WTC11 (cell line): ENCODE data around the gene TLX2. TPM values are rescaled to one million over a fixed set of nuclear protein-coding genes. Genes with fewer than 3 reads are reported as not detected.

Experiments
- CBFB ChIP-seq: sonication (generic); formaldehyde crosslinking; IDR thresholded peaks from 2 replicates; pipeline ENCODE4 v1.8.1; 2022; ENCODE audit warnings: mild to moderate bottlenecking, low read depth, missing genetic modification reagents
- ESRRA ChIP-seq: sonication (generic); formaldehyde crosslinking; IDR thresholded peaks from 2 replicates; pipeline ENCODE4 v1.8.1; 2022; ENCODE audit warnings: mild to moderate bottlenecking, missing genetic modification reagents, borderline replicate concordance
- ETV6 ChIP-seq: sonication (generic); formaldehyde crosslinking; IDR thresholded peaks from 2 replicates; pipeline ENCODE4 v1.8.1; 2022; ENCODE audit warnings: mild to moderate bottlenecking, missing genetic modification reagents
- FOXK1 ChIP-seq: sonication (generic); formaldehyde crosslinking; IDR thresholded peaks from 2 replicates; pipeline ENCODE4 v1.8.0; 2022; ENCODE audit warnings: mild to moderate bottlenecking, moderate library complexity, missing genetic modification reagents
- GABPB1 ChIP-seq: sonication (generic); formaldehyde crosslinking; IDR thresholded peaks from 2 replicates; pipeline ENCODE4 v1.8.1; 2023; ENCODE audit warnings: mild to moderate bottlenecking, missing genetic modification reagents
- JUN ChIP-seq: sonication (generic); formaldehyde crosslinking; IDR thresholded peaks from 2 replicates; pipeline ENCODE4 v1.8.0; 2023; ENCODE audit warnings: mild to moderate bottlenecking, missing genetic modification reagents
- MYBL2 ChIP-seq: sonication (generic); formaldehyde crosslinking; IDR thresholded peaks from 2 replicates; pipeline ENCODE4 v1.8.1; 2023; ENCODE audit warnings: mild to moderate bottlenecking, moderate library complexity, missing genetic modification reagents
- NFE2L1 ChIP-seq: sonication (generic); formaldehyde crosslinking; IDR thresholded peaks from 2 replicates; pipeline ENCODE4 v1.8.1; 2023; ENCODE audit warnings: missing genetic modification reagents
- NR3C1 ChIP-seq: sonication (generic); formaldehyde crosslinking; conservative IDR thresholded peaks from 2 replicates; pipeline ENCODE4 v1.8.1; 2023; ENCODE audit warnings: low read depth, mild to moderate bottlenecking, missing genetic modification reagents
- PRRX2 ChIP-seq: fragments of 250-450 bp; sonication (Bioruptor Pico); IDR thresholded peaks from 2 replicates; pipeline ENCODE4 v1.8.0; 2021; ENCODE audit warnings: mild to moderate bottlenecking
- RORB ChIP-seq: fragments of 250-450 bp; sonication (Bioruptor Pico); IDR thresholded peaks from 2 replicates; pipeline ENCODE4 v1.9.0; 2021; ENCODE audit warnings: mild to moderate bottlenecking
- SP1 ChIP-seq: sonication (generic); formaldehyde crosslinking; conservative IDR thresholded peaks from 2 replicates; pipeline ENCODE4 v1.8.1; 2022; ENCODE audit warnings: missing genetic modification reagents
- TEAD4 ChIP-seq: sonication (generic); formaldehyde crosslinking; IDR thresholded peaks from 2 replicates; pipeline ENCODE4 v1.8.0; 2022; ENCODE audit warnings: mild to moderate bottlenecking, missing genetic modification reagents
- TP53 ChIP-seq: sonication (generic); formaldehyde crosslinking; IDR thresholded peaks from 2 replicates; pipeline ENCODE4 v1.8.1; 2023; ENCODE audit warnings: mild to moderate bottlenecking, missing genetic modification reagents
- ZBTB21 ChIP-seq: sonication (generic); formaldehyde crosslinking; IDR thresholded peaks from 2 replicates; pipeline ENCODE4 v1.8.1; 2023; ENCODE audit warnings: mild to moderate bottlenecking, missing genetic modification reagents, borderline replicate concordance
- ZNF232 ChIP-seq: sonication (generic); formaldehyde crosslinking; IDR thresholded peaks from 2 replicates; pipeline ENCODE4 v1.8.0; 2022; ENCODE audit warnings: mild to moderate bottlenecking, missing genetic modification reagents
- ZNF396 ChIP-seq: fragments of 250-450 bp; sonication (Bioruptor Pico); IDR thresholded peaks from 2 replicates; pipeline ENCODE4 v1.8.0; 2021; ENCODE audit warnings: mild to moderate bottlenecking, moderate library complexity, borderline replicate concordance
- ZNF416 ChIP-seq: fragments of 250-450 bp; sonication (Bioruptor Pico); IDR thresholded peaks from 2 replicates; pipeline ENCODE4 v1.9.0; 2021; ENCODE audit warnings: mild to moderate bottlenecking, inconsistent platforms
- total RNA-seq: library from RNA; stranded (reverse); gene quantifications from 3 replicates; pipeline ENCODE4 v1.2.3, GENCODE V29; 2021
- TF ChIP-seq, protein P1 (sequence below): sonication (generic); formaldehyde crosslinking; IDR thresholded peaks from 2 replicates; pipeline ENCODE4 v1.8.1; 2022; ENCODE audit warnings: low read depth, missing genetic modification reagents, borderline replicate concordance
- TF ChIP-seq, protein P2 (sequence below): sonication (generic); formaldehyde crosslinking; IDR thresholded peaks from 2 replicates; pipeline ENCODE4 v1.8.0; 2023; ENCODE audit warnings: mild to moderate bottlenecking, missing genetic modification reagents
- TF ChIP-seq, protein P3 (sequence below): sonication (generic); formaldehyde crosslinking; IDR thresholded peaks from 2 replicates; pipeline ENCODE4 v1.8.0; 2022; ENCODE audit warnings: mild to moderate bottlenecking, missing genetic modification reagents
- TF ChIP-seq, protein P4 (sequence below): fragments of 250-450 bp; sonication (Bioruptor Pico); IDR thresholded peaks from 2 replicates; pipeline ENCODE4 v1.8.0; 2021; ENCODE audit warnings: mild to moderate bottlenecking
- TF ChIP-seq, protein P5 (sequence below): fragments of 250-450 bp; sonication (Bioruptor Pico); IDR thresholded peaks from 2 replicates; pipeline ENCODE4 v1.9.0; 2021; ENCODE audit warnings: mild to moderate bottlenecking
- TF ChIP-seq, protein P6 (sequence below): sonication (generic); formaldehyde crosslinking; IDR thresholded peaks from 2 replicates; pipeline ENCODE4 v1.8.1; 2022; ENCODE audit warnings: mild to moderate bottlenecking, moderate library complexity, missing genetic modification reagents
- TF ChIP-seq, protein P7 (sequence below): sonication (generic); formaldehyde crosslinking; IDR thresholded peaks from 2 replicates; pipeline ENCODE4 v1.8.0; 2022; ENCODE audit warnings: mild to moderate bottlenecking, missing genetic modification reagents
- TF ChIP-seq, protein P8 (sequence below): sonication (generic); formaldehyde crosslinking; IDR thresholded peaks from 2 replicates; pipeline ENCODE4 v1.8.1; 2022; ENCODE audit warnings: low read depth, mild to moderate bottlenecking, moderate library complexity, missing genetic modification reagents, borderline replicate concordance
- TF ChIP-seq, protein P9 (sequence below): fragments of 250-450 bp; sonication (Bioruptor Pico); IDR thresholded peaks from 2 replicates; pipeline ENCODE4 v1.9.0; 2021; ENCODE audit warnings: moderate library complexity, mild to moderate bottlenecking, inconsistent platforms, borderline replicate concordance

The TLX2 gene
- total RNA-seq, 1 experiment from 2014 or later, result 0.26 TPM

DNA sequence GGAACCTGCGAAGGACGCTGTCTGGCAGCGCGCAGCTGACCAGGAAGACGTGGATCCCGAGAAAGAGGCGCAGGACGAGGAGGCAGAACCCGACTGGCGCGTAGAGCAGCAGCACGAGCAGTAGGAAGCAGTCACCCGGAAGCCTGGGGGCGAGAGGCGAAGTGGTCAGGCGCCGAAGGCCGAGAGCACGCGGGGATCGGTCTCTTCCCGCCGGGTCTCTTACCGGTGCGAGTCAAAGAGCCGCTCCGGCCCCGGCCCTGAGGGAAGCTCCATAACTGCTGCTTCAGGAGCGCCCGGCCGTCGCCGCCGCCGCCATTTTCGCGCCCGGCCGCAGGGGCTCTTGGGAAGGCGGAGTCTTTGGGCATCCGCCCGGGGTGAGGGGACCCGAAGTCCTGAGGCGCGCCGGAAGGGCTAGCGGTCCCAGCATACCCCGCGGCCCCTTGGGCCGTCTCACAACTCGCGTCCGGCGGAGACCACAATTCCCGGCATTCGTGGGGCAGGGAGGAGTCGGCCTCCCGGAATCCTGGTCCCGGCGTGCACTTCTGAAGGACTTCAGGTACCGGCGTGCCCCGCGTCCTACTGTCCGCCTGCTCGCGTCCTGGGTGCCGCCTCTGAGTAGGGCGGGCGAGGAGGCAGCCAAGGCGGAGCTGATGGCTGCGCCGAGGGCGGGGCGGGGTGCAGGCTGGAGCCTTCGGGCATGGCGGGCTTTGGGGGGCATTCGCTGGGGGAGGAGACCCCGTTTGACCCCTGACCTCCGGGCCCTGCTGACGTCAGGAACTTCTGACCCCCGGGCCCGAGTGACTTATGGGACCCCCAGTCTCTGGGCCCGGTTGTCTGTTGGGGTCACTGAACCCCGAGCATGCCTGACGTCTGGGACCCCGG lies 15.3 kb downstream of the TLX2 start, which contains the start of the genes AUP1 and HTRA2 (continued):
- TF ChIP-seq, protein P1, sequence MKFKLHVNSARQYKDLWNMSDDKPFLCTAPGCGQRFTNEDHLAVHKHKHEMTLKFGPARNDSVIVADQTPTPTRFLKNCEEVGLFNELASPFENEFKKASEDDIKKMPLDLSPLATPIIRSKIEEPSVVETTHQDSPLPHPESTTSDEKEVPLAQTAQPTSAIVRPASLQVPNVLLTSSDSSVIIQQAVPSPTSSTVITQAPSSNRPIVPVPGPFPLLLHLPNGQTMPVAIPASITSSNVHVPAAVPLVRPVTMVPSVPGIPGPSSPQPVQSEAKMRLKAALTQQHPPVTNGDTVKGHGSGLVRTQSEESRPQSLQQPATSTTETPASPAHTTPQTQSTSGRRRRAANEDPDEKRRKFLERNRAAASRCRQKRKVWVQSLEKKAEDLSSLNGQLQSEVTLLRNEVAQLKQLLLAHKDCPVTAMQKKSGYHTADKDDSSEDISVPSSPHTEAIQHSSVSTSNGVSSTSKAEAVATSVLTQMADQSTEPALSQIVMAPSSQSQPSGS (CRISPR knock-in tag), result no peak
- TF ChIP-seq, protein P2, sequence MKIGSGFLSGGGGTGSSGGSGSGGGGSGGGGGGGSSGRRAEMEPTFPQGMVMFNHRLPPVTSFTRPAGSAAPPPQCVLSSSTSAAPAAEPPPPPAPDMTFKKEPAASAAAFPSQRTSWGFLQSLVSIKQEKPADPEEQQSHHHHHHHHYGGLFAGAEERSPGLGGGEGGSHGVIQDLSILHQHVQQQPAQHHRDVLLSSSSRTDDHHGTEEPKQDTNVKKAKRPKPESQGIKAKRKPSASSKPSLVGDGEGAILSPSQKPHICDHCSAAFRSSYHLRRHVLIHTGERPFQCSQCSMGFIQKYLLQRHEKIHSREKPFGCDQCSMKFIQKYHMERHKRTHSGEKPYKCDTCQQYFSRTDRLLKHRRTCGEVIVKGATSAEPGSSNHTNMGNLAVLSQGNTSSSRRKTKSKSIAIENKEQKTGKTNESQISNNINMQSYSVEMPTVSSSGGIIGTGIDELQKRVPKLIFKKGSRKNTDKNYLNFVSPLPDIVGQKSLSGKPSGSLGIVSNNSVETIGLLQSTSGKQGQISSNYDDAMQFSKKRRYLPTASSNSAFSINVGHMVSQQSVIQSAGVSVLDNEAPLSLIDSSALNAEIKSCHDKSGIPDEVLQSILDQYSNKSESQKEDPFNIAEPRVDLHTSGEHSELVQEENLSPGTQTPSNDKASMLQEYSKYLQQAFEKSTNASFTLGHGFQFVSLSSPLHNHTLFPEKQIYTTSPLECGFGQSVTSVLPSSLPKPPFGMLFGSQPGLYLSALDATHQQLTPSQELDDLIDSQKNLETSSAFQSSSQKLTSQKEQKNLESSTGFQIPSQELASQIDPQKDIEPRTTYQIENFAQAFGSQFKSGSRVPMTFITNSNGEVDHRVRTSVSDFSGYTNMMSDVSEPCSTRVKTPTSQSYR (CRISPR knock-in tag), result no peak
- TF ChIP-seq CBFB (peak; percentile 77; the same call in 1 of the 2 replicates), NR3C1 (CRISPR knock-in tag) (no peak), PRRX2 (no peak), TP53 (CRISPR knock-in tag) (peak; percentile 66), ZNF416 (peak; percentile 81; the same call in 1 of the 2 replicates), MYBL2 (CRISPR knock-in tag) (0 out of 2 replicates have a peak, but pooled peaks have one; percentile 2), JUN (CRISPR knock-in tag) (no peak), RORB (CRISPR knock-in tag) (no peak), ZNF396 (CRISPR knock-in tag) (no peak), ESRRA (CRISPR knock-in tag) (peak; percentile 53; the same call in 1 of the 2 replicates), GABPB1 (peak; percentile 73), SP1 (CRISPR knock-in tag) (peak; percentile 95), NFE2L1 (no peak), FOXK1 (CRISPR knock-in tag) (no peak), ZBTB21 (no peak), TEAD4 (CRISPR knock-in tag) (0 out of 2 replicates have a peak, but pooled peaks have one; percentile 67), ETV6 (CRISPR knock-in tag) (peak; percentile 50; the same call in 1 of the 2 replicates), ZNF232 (peak; percentile 78; the same call in 1 of the 2 replicates)
- TF ChIP-seq, protein P3, sequence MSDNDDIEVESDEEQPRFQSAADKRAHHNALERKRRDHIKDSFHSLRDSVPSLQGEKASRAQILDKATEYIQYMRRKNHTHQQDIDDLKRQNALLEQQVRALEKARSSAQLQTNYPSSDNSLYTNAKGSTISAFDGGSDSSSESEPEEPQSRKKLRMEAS (CRISPR knock-in tag), result peak; percentile 72
- TF ChIP-seq, protein P4, sequence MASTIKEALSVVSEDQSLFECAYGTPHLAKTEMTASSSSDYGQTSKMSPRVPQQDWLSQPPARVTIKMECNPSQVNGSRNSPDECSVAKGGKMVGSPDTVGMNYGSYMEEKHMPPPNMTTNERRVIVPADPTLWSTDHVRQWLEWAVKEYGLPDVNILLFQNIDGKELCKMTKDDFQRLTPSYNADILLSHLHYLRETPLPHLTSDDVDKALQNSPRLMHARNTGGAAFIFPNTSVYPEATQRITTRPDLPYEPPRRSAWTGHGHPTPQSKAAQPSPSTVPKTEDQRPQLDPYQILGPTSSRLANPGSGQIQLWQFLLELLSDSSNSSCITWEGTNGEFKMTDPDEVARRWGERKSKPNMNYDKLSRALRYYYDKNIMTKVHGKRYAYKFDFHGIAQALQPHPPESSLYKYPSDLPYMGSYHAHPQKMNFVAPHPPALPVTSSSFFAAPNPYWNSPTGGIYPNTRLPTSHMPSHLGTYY, result no peak
- TF ChIP-seq, protein P5, sequence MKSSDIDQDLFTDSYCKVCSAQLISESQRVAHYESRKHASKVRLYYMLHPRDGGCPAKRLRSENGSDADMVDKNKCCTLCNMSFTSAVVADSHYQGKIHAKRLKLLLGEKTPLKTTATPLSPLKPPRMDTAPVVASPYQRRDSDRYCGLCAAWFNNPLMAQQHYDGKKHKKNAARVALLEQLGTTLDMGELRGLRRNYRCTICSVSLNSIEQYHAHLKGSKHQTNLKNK (CRISPR knock-in tag), result no peak
- TF ChIP-seq, protein P6, sequence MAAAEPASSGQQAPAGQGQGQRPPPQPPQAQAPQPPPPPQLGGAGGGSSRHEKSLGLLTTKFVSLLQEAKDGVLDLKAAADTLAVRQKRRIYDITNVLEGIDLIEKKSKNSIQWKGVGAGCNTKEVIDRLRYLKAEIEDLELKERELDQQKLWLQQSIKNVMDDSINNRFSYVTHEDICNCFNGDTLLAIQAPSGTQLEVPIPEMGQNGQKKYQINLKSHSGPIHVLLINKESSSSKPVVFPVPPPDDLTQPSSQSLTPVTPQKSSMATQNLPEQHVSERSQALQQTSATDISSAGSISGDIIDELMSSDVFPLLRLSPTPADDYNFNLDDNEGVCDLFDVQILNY, result peak; percentile 71; the same call in 1 of the 2 replicates
- TF ChIP-seq, protein P7, sequence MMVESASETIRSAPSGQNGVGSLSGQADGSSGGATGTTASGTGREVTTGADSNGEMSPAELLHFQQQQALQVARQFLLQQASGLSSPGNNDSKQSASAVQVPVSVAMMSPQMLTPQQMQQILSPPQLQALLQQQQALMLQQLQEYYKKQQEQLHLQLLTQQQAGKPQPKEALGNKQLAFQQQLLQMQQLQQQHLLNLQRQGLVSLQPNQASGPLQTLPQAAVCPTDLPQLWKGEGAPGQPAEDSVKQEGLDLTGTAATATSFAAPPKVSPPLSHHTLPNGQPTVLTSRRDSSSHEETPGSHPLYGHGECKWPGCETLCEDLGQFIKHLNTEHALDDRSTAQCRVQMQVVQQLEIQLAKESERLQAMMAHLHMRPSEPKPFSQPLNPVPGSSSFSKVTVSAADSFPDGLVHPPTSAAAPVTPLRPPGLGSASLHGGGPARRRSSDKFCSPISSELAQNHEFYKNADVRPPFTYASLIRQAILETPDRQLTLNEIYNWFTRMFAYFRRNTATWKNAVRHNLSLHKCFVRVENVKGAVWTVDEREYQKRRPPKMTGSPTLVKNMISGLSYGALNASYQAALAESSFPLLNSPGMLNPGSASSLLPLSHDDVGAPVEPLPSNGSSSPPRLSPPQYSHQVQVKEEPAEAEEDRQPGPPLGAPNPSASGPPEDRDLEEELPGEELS (CRISPR knock-in tag), result 0 out of 2 replicates have a peak, but pooled peaks have one; percentile 66
- TF ChIP-seq, protein P8, sequence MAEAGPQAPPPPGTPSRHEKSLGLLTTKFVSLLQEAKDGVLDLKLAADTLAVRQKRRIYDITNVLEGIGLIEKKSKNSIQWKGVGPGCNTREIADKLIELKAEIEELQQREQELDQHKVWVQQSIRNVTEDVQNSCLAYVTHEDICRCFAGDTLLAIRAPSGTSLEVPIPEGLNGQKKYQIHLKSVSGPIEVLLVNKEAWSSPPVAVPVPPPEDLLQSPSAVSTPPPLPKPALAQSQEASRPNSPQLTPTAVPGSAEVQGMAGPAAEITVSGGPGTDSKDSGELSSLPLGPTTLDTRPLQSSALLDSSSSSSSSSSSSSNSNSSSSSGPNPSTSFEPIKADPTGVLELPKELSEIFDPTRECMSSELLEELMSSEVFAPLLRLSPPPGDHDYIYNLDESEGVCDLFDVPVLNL, result no peak
- TF ChIP-seq, protein P9, sequence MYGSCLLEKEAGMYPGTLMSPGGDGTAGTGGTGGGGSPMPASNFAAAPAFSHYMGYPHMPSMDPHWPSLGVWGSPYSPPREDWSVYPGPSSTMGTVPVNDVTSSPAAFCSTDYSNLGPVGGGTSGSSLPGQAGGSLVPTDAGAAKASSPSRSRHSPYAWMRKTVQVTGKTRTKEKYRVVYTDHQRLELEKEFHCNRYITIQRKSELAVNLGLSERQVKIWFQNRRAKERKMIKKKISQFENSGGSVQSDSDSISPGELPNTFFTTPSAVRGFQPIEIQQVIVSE (CRISPR knock-in tag), result no peak
